ENCODE data around the gene ATP1B1.

Gene ATP1B1

GRCh38 chr1:169106095-169106920, at the start of gene ATP1B1:
ATP1B1 (plus strand) TSS chr1:169106690; CDS start chr1:169106830, 140 bp downstream.
- ATAC-seq (peak; percentile 90), DNase-seq (peak; percentile 83)
- peak within 1 kb of the TSS; percentile 85 for H3K4me3 Mint-ChIP-seq
- H3K36me3 Mint-ChIP-seq (ENCODE audit: low read depth), result no peaks in the 10 kb centered on the region
- H3K27ac Mint-ChIP-seq, result peak within 1 kb of the TSS; percentile 71
- peaks cover 39% of the 10 kb centered on the region for H3K4me1 Mint-ChIP-seq
- peaks cover 18% of the 10 kb centered on the region for H3K27me3 Mint-ChIP-seq
- H3K9me3 Mint-ChIP-seq, result no peaks in the 10 kb centered on the region

GRCh38 chr1:169059421-169059820, 47.1 kb upstream of the ATP1B1 start:
- Mint-ChIP-seq H3K9me3 (no peaks in the 10 kb centered on the region), H3K36me3 (ENCODE audit: low read depth) (no peaks in the 10 kb centered on the region), H3K4me3 (no peak overlapping the region), H3K4me1 (no peaks in the 10 kb centered on the region), H3K27ac (no peak overlapping the region), H3K27me3 (no peaks in the 10 kb centered on the region)
- ATAC-seq (no peak), DNase-seq (no peak)

DNA sequence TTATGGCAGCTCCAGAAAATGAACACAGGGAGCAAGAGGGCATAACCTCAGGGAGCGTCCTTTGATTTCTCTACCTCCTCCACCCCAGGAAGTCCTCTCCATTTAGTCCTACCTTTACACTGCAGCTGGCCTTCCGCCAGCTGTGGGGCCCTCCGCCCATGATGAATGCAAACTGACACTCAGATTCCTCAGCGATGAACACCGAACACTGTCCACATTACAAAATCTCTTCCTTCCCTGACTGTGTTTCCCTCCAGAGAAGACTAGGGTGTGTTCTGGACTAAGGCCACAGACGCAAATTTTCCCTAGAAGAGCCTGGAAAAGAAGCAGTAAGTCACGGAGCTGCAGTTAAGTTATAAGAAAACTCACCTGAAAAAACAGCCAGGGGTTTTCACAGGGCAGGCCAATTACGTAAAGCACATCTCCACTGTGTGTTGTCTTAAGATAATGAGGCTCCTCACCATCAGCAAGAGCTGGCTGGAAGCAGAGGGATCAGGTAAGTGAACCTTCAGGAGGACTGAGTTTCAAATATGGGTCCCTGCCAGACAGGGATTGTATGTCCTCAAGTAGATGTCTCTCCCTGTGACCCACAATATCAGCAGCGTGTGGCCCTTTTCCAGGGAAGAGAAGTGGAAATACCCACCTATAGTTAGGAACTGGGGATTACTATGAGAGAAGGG, 46.3 kb upstream of the ATP1B1 start:
- H3K9me3 Mint-ChIP-seq, result no peaks in the 10 kb centered on the region
- no peaks in the 10 kb centered on the region for H3K36me3 Mint-ChIP-seq (ENCODE audit: low read depth)
- DNase-seq, result no peak
- H3K4me3 Mint-ChIP-seq, result no peak overlapping the region
- ATAC-seq, result no peak
- H3K27ac Mint-ChIP-seq, result no peak overlapping the region
- no peaks in the 10 kb centered on the region for H3K27me3 Mint-ChIP-seq
- H3K4me1 Mint-ChIP-seq, result no peaks in the 10 kb centered on the region

DNA sequence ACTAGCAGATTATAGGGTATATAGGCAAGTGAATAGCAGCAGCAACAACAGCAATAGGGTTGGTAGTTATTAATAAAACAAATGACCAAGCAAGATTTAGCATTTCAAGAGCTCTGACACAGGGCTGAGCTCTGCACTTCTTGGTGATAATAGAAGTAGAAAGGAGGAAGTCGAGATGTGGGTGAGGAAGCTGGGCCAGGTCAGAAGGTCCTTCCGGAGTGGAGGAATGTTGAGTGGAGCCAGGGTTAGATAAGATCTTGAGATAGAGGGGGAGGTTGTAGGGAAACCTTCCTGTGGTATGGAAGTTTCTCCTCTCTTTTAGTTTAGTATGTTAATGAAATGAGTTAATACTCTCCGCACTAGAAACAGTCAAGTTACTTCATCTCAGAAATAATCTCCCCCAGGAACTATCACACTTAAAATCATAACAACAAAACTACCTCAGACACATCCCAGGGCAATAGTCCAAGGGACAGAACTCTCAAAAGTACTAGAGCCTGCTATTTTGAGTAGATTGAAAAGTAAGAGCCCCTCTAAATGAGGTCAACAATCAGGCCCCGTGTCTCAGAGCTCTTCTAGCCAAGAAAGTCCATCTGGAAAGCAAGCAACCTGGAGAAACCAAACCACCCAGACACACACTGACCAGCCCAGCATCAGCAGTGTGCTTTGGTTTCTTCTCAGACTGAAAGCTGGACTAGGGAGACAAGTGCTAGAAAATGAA, 45.4 kb upstream of the ATP1B1 start:
- no peaks in the 10 kb centered on the region for H3K36me3 Mint-ChIP-seq (ENCODE audit: low read depth)
- H3K4me1 Mint-ChIP-seq, result no peaks in the 10 kb centered on the region
- H3K27me3 Mint-ChIP-seq, result no peaks in the 10 kb centered on the region
- DNase-seq (no peak), ATAC-seq (no peak)
- H3K4me3 Mint-ChIP-seq, result no peak overlapping the region
- H3K9me3 Mint-ChIP-seq, result no peaks in the 10 kb centered on the region
- no peak overlapping the region for H3K27ac Mint-ChIP-seq

DNA sequence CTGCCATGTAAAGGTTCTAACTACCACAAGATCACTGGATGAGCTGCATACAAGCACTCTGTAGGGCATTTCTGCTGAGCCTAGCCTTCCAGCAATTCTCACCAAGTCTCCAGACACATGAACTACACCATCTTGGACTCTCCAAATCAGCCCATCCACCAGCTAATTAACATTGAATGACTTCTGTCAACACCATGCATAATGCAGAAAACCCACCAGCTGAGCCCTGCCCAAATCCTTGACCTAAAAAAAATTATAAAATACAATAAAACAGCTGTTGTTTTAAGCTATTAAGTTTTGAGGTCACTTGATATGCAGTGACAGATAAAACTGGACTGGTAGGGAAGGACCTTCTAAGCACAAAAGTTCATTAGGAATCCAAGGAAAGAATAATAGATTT, 44.3 kb upstream of the ATP1B1 start:
- no peak for ATAC-seq
- H3K4me3 Mint-ChIP-seq, result no peak overlapping the region
- no peaks in the 10 kb centered on the region for H3K27me3 Mint-ChIP-seq
- no peaks in the 10 kb centered on the region for H3K4me1 Mint-ChIP-seq
- H3K9me3 Mint-ChIP-seq, result peaks cover 5% of the 10 kb centered on the region
- no peaks in the 10 kb centered on the region for H3K36me3 Mint-ChIP-seq (ENCODE audit: low read depth)
- no peak overlapping the region for H3K27ac Mint-ChIP-seq
- no peak for DNase-seq

DNA sequence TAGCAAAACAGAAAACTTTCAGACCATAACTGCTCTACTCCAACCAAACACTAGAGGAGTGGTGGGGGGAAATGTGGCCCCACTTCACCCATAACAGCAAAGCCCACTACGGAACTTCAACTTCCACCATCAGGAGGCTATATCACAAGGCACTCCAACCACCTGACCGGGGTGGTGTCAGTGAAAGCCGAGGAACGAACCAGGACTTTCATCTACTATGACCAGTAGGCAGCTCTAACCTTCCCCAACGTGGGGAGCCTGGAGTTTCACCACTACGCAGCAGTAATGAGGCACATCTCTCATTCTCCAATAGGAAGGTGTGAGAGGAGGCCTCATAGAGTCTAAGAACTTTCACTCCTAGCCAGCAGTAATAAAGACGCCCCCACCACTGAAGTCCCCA, 42.4 kb upstream of the ATP1B1 start:
- peaks cover 14% of the 10 kb centered on the region for H3K9me3 Mint-ChIP-seq
- H3K27me3 Mint-ChIP-seq, result no peaks in the 10 kb centered on the region
- no peaks in the 10 kb centered on the region for H3K36me3 Mint-ChIP-seq (ENCODE audit: low read depth)
- no peak for ATAC-seq
- H3K4me1 Mint-ChIP-seq, result no peaks in the 10 kb centered on the region
- no peak for DNase-seq
- no peak overlapping the region for H3K27ac Mint-ChIP-seq
- H3K4me3 Mint-ChIP-seq, result no peak overlapping the region

- H3K9me3 Mint-ChIP-seq, result peaks cover 14% of the 10 kb centered on the region
- H3K4me3 Mint-ChIP-seq, result no peak overlapping the region
- no peak overlapping the region for H3K27ac Mint-ChIP-seq
- no peaks in the 10 kb centered on the region for H3K4me1 Mint-ChIP-seq
- ATAC-seq, result no peak
- peaks cover 4% of the 10 kb centered on the region for H3K27me3 Mint-ChIP-seq
- H3K36me3 Mint-ChIP-seq (ENCODE audit: low read depth), result no peaks in the 10 kb centered on the region
- DNase-seq, result no peak
Measured at GRCh38 chr1:169070547-169070946, 35.9 kb upstream of the ATP1B1 start.

GRCh38 chr1:169070958-169071357, 35.5 kb upstream of the ATP1B1 start:
- no peaks in the 10 kb centered on the region for H3K36me3 Mint-ChIP-seq (ENCODE audit: low read depth)
- no peaks in the 10 kb centered on the region for H3K4me1 Mint-ChIP-seq
- ATAC-seq (no peak), DNase-seq (no peak)
- H3K27ac Mint-ChIP-seq, result no peak overlapping the region
- no peak overlapping the region for H3K4me3 Mint-ChIP-seq
- H3K27me3 Mint-ChIP-seq, result peaks cover 4% of the 10 kb centered on the region
- peaks cover 14% of the 10 kb centered on the region for H3K9me3 Mint-ChIP-seq

DNA sequence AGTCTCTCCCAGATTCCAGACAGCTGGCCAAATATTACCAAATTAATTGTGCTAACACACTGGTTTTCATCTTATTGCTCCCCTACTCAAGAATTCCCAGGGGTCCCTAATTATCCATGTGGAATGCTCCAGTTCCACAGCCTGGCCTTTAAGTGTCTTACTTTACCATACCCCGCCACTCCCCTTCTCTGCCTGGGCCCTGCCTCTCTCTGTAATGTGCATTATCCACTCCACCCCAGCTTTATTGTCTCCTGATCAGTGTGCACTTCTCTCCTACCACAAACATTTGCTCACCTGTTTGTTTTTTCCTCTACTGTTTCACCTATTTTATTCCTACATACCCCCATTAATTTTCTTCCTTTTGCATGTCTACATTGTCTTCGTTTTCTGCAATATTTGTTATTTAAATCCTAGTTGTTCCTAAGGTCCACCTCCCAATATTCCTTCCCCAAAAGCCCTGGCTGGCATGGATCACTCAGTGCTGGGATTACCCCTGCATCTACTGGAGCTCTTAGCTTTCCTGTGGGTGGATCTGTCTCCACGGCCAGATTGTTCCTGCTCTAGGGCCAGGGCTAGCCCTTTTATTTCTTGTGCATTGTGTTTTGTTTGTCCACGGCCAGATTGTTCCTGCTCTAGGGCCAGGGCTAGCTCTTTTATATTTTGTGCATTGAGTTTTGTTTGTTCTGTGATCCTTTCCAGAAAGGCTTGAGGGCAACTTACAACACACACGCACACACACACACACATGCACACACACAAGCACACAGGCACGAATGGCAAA, 33.4 kb upstream of the ATP1B1 start:
- Mint-ChIP-seq H3K36me3 (ENCODE audit: low read depth) (no peaks in the 10 kb centered on the region), H3K4me3 (no peak overlapping the region), H3K4me1 (no peaks in the 10 kb centered on the region), H3K27me3 (peaks cover 4% of the 10 kb centered on the region), H3K27ac (no peak overlapping the region), H3K9me3 (peaks cover 4% of the 10 kb centered on the region)
- DNase-seq (no peak), ATAC-seq (no peak)

DNA sequence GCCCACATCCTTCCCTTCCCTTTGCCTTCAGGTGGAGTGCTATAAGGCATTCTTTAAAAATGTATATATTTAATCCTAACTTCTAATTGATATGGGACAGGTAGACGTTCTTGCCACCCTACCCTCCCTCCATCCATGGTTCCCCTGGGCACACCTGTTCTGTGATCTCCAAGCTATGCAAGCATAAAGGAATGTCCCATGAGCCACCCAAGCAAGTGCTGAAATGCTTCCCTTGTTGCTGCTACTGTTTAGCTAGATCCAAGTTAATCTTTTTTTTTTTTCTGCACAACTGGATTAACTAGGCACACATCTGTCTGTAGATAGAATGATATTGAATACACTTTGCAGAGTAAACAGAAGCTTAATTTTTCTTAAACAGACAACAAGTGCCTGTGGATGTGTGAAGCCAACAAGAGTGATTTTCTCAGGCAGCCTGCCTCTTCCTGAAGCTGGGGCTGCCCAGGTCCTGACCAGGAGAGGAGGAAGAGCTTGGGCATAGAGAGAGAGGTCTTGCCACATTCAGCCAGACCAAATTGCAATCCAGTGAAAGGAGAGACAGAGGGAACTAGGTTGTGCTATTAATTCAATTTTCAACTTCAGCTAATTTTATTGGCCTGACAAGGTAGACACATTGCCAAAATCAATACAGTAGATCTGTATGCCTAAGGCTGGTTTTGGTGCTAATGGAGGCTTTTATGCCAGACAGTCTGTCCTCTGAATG, 28.2 kb upstream of the ATP1B1 start:
- ATAC-seq, result no peak
- Mint-ChIP-seq H3K9me3 (no peaks in the 10 kb centered on the region), H3K36me3 (ENCODE audit: low read depth) (no peaks in the 10 kb centered on the region), H3K4me1 (no peaks in the 10 kb centered on the region), H3K4me3 (no peak overlapping the region), H3K27me3 (no peaks in the 10 kb centered on the region), H3K27ac (no peak overlapping the region)
- no peak for DNase-seq

- Mint-ChIP-seq H3K36me3 (ENCODE audit: low read depth) (no peaks in the 10 kb centered on the region), H3K27me3 (no peaks in the 10 kb centered on the region), H3K4me1 (no peaks in the 10 kb centered on the region), H3K4me3 (no peak overlapping the region), H3K9me3 (no peaks in the 10 kb centered on the region), H3K27ac (no peak overlapping the region)
- ATAC-seq (no peak), DNase-seq (no peak)
Measured at GRCh38 chr1:169081503-169082123, 24.9 kb upstream of the ATP1B1 start.

DNA sequence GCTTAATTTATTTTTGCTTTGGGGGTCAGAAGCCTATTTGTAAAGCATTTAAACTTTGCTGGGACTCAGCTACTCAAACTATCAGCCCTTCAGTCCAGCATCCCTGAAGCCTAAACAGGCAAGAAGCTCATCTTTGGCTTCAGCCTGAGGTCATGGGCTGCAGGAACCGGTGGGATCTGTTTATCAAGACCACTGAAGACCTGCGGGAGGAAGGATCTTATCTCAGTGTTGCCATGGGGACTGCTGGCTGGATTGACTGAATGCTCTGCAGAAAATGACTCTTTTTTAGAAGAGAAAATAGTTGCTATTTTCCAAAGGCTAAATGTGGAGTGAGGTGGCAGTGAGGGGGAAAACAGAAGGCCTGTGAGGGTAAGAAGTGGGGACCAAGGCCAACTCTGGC, 20.6 kb upstream of the ATP1B1 start:
- no peaks in the 10 kb centered on the region for H3K9me3 Mint-ChIP-seq
- H3K27me3 Mint-ChIP-seq, result peaks cover 2% of the 10 kb centered on the region
- no peaks in the 10 kb centered on the region for H3K36me3 Mint-ChIP-seq (ENCODE audit: low read depth)
- H3K27ac Mint-ChIP-seq, result no peak overlapping the region
- ATAC-seq, result no peak
- peaks cover 3% of the 10 kb centered on the region for H3K4me1 Mint-ChIP-seq
- no peak overlapping the region for H3K4me3 Mint-ChIP-seq
- DNase-seq, result no peak

GRCh38 chr1:169086603-169087455, 19.7 kb upstream of the ATP1B1 start:
- DNase-seq (no peak), ATAC-seq (no peak)
- H3K36me3 Mint-ChIP-seq (ENCODE audit: low read depth), result no peaks in the 10 kb centered on the region
- no peak overlapping the region for H3K27ac Mint-ChIP-seq
- no peaks in the 10 kb centered on the region for H3K9me3 Mint-ChIP-seq
- H3K27me3 Mint-ChIP-seq, result peaks cover 2% of the 10 kb centered on the region
- H3K4me1 Mint-ChIP-seq, result peaks cover 3% of the 10 kb centered on the region
- H3K4me3 Mint-ChIP-seq, result no peak overlapping the region

All from activated naive CD8-positive, alpha-beta T cell treated with anti-CD3 and anti-CD28 coated beads, Interleukin-2, amount 50 U/mL, for 24 hours (primary cell).